Neural progenitor cell (in vitro differentiated cells): ENCODE data around the gene RAB27A.

ENCODE experiments used
- CTCF ChIP-seq: fragments of 200-600 bp; sonication (generic); IDR thresholded peaks from 2 replicates; pipeline ENCODE4 v1.5.1; 2017; ENCODE audit warnings: antibody characterized with exemption, mild to moderate bottlenecking
- EZH2phosphoT487 ChIP-seq: fragments of 200-600 bp; sonication (generic); IDR thresholded peaks from 2 replicates; pipeline ENCODE4 v1.6.1; 2017; ENCODE audit warnings: antibody characterized with exemption

- TF ChIP-seq CTCF, result no peak
- no peak for TF ChIP-seq EZH2phosphoT487
Observed at GRCh38 chr15:55270291-55270690, 19.3 kb downstream of the RAB27A start.
